ENCODE results near the gene LRRC75B. TPM values are rescaled to one million over a fixed set of nuclear protein-coding genes. Genes with fewer than 3 reads are reported as not detected.
"Not testable (repeated sequence)": the region's sequence is repeated elsewhere in the genome, so short reads cannot be mapped to it uniquely, and the experiment has no call there.

Gene LRRC75B
- polyA plus RNA-seq, 3 donors: 33.6 to 45.7 (median 42.2) TPM

DNA sequence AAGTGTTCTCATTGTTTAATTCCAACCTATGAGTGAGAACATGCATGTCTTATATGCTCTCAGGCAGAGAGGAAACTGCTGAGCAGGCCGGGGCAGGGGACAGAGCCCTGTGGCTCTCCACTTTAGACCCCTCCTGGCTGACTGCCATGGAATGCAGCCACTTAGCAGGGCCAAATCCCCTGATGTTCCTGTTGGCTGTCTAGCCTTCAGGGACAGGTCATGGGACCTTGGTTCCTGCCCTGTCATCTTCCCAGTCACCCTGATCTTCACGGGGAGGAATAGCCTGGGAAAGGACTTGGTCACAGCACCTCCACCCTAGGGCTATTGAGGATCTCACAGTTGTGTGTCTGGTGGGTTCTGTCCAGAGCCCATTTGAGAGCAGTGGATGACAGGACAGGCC lies 13.5 kb upstream of the LRRC75B start:
- DNase-seq: not testable (repeated sequence)

DNA sequence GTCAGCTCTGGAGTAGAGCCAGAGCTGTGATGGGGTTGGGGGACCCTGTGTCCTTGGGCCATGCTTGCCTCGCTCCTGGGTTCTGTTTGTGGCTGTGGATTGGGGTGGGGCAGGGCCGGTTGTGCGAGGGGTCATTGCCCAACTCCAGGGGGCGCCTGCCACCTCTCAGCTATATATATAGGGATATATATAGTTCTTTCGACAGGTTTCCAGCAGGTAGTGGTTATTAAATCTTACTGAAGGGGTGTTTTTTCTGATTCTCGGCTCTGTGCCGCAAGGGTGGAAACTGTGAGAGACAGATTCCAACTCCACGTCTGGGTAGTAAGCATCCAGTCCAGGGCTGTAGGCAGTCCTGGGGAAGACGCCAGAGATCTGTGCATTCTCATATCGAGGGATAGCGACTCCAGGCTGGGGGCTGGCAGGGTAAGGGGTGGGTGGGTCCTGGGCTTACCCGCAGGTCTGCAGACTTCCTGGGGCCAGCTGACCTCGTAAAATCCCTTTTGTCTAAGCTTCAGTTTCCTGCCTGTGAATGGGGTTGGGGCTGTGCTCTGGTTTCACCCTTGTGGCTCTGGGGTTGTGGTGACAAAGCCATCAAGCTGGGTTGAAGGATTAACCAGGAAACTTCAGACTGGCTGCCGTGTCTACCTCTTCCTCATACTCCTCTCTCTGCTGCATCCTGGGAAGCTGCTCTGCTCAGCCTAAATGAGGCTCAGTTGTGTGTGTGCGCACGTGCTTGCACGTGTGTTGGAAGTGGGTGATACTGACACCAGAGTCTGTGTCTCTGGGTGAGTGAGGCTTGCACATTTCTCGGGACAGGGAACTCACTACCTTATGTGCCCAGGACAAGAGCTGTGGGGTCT lies 11.1 kb upstream of the LRRC75B start:
- DNase-seq: not testable (repeated sequence)

DNA sequence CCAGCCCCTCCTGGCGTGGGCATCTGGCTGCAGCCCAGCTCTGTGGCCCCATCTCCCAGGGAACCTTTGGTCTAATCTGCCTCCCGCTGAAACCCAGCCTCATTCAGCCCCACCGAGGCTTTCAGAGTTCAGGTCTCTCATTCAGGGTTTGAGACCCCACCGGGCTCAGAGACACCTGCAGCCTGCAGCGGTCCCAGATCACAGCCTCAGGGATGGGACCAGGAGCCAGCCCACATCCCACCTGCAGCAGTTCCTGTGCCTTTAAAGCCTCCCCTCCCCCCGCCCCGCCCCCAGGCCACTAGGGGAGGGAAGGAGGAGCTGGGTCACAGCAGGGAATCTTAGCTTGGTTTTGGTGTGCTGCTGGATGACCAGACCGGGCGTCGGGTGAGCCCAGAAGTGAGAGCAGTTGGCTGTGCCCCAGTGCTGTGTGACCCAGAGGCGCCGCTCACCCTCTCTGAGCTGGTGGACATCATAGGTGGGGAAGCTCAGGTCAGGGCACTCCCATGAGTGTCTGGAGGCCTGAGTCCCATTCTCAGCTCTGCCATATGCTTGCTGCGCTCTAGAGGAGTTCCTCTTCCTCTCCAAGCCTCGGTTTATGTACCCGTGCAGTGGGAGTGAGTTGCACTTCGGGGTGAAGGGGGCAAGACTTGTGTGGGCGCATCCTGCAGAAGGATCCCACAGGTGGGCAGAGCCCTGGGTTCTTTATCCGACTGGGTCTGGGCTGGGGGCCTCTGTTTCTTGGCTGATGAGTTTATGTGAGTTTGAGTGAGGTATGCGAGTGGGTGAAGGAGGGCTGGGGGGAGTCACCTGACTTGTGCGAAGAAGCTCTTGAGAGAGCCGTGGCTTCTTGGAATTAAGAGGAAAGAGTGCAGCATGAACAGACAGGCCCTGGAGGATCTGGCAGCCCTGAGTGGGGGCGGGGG lies 10.2 kb upstream of the LRRC75B start, which contains the start of gene GGT1:
TSS of gene GGT1 (plus strand) at position 347 of the 923 bp plus-strand sequence. CDS start 7,889 bp downstream, outside the sequence.
- DNase-seq: not testable (repeated sequence)

DNA sequence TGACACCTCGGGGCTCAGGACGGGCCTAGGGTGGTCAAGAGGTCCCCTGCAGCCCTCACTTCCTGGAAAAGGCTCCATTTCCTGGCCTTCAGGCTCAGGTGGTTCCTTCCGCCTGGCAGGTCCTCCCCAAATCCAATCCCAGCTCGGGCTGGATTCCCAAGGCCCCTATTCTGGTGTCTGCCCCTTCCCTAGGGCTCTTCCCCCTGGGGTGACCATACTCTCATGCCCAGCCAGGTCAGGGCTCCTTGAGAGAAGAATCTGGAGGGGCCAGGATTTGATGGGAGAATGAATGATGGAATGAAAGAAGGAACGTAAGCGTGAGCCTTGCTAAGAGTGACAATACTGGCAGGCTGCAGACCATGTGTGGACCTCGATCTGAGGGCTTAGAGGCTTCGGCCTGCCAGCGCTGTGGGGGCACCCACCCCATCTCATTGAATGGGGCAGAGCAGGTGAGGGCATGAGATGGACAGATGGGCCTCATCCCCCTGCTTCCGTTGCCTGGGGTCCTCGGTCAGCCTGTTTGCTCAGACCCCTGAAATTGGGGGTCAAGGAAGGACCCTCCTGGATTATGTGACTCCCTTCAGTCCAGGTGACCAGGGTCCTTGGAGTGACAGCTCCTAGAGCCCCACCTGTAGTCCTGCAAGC lies 9.4 kb upstream of the LRRC75B start:
- DNase-seq: not testable (repeated sequence)

DNA sequence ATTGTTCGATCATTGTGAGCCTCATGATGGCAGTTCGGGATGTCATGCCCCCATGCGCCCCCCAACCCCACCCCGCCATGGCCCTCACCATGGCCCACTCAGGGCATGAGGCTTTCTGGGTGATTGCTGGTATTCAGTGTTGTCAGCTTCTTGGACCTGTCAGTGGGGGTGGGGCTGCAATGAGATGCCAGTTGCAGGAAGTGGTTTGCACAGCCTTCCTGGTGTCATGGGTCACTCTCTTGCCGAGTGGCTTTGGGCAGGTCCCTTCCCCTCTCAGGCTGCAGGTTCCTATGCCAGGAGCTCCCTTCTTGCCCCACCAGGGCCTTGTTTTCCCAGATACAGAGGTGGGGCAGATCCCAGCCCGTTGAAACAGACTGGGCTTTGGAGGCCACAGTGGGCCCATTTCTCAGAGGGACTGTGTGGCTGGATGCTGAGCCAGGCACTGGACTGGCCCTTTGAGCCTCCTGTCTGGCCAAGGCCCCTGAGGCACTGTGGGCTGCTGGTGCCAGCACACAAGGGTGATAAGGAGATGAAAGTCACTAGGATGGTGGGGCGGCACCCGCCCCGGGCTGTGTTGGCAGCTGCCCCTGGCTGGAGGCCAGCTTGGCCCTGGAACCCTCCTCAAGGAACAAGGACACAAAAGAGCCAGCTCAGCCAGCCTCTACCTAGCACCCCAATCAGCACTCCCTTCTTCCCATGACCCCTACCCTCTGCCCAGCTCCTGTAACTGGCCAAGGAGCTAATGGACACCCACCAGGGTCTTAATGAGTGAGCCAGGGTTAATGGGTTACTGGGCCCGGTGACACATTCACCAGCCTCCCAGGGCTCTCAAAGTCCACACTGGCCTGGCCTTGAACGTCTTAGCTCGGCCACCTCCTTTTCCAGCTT lies 8.6 kb upstream of the LRRC75B start:
- no peak for DNase-seq

DNA sequence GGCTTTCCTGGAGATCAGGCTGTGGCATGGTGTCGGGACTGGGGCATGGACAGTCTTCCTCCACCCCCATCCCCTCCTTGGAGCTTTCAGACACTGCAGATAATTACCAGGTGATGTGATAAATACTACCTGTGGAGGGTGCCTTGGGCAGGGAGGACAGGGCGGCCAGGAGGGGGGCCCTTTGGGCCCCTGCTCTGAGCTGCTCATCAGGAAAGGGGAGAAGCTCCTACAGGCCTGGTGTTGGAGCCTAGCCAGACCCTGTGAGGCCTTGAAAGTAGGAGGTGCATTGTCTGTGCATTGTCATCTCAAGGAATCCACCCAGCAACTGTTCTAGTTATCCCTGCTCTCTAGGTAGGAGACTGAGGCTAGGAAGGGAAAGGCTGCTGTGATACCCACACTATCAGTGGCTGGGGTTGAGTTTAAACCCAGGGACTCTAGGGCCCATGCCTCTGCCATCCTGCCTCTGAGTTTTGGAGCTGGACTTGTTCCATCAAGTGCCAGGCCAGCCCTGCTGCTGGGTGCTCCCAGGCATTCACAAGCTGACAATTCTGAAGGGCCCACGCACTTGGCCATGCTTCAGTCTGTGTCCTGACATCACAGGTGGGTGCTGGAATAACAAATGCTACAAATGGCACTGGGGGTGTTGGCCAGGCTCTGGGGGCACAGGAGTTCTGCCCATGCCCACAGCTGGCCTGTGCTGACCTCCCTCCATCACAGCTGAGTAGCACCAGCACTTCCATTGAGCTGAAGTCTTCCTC lies 7.3 kb upstream of the LRRC75B start:
- not testable (repeated sequence) for DNase-seq

DNA sequence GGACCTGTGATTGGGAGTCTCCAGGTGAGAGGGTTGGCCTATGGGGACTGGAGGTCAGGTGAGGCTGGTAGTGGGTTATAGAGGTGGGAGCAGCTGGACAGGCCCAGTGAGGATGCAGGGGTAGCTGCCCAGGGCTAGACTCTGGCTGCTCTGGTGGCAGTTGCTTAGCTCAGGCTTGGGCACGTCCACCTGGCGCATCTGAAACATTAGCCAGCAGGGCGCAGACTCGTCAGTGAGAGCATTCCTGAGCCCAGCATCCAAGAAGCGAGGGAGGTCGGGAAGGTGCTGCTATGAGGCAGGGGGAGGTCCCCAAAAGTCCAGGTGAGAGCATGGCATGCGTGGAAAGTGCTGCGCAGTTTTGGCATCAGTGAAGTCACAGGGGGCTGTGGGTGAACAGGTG lies 6.6 kb upstream of the LRRC75B start:
- no peak for DNase-seq

DNA sequence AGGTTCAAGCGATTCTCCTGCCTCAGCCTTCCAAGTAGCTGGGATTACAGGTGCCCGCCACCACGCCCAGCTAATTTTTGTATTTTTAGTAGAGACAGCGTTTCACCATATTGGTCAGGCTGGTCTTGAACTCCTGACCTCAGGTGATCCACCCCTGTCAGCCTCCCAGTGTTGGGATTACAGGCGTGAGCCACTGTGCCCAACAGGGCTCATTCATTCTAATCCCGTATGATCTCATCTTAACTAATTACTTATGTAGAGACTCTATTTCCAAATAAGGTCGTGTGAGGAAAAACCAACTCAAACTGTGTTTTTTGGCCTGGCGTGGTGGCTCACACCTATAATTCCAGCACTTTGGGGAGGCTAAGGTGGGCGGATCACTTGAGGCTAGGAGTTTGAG lies 4.2 kb upstream of the LRRC75B start:
- DNase-seq: not testable (repeated sequence)

DNA sequence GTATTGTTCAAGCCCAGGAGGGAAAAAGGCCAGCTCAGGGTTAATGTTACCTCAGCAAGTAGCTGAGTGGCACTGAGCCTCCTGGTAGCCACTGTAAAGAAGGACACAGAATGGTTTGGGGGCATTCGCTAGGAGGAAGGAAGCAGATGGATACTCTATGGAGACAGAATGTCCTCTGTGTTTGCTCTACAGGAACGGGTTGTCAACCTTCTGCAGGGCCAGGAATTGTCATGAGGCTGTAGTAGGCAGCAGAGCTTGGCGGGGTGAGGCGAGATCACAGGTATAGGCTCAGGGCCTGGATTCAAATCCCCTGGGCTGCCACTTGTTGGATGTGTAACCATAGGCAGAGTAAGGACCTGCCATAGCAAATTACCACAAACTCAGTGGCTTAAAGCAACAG lies 3.0 kb upstream of the LRRC75B start:
- no peak for DNase-seq

DNA sequence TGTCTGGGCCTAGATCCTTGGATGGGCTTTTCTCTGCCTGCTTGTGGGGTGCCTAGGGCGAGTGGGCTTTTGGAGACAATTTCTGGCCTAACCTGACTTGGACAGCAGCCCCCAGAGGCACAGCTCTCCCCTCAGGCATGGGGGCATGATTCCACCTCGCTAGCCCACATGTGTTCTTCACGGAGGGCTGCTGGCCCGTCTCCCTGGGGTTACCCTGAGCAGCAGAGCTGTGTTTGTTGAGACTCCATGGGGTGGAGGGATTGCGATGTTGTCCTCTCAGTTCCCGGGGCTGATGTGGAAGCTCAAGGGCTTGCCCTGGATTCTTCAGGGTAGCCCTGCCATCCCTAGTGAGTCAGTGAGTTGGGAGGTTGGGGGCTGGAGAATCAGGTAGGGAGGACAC lies 2.4 kb upstream of the LRRC75B start:
- no peak for DNase-seq

DNA sequence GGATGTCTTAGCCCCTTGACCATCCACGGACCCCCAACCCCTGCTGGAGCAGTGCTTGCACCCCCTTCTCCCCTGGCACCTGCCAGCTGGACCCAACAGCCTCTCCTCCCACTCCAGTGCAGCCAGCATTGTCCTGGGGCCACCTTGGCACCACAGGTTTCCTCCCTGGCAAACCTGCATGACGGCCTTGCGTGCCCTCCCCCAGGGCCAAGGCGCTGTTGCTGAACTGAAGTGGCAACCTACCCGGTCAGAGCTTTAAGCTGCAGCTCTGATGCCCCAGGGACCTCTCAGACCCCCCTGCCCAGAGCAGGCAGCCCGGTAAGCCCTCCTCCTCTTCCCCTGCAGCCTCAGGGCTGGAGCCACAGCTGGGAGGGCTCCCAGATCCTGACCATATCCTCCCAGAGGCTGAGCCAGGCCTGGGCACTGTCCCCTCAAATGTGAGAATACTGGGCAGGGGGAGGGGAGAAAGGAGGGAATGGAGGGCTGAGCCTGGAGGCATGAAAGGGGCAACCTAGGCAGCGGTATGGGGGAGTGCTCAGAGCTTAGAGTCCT lies 1.8 kb upstream of the LRRC75B start:
- DNase-seq: no peak

DNA sequence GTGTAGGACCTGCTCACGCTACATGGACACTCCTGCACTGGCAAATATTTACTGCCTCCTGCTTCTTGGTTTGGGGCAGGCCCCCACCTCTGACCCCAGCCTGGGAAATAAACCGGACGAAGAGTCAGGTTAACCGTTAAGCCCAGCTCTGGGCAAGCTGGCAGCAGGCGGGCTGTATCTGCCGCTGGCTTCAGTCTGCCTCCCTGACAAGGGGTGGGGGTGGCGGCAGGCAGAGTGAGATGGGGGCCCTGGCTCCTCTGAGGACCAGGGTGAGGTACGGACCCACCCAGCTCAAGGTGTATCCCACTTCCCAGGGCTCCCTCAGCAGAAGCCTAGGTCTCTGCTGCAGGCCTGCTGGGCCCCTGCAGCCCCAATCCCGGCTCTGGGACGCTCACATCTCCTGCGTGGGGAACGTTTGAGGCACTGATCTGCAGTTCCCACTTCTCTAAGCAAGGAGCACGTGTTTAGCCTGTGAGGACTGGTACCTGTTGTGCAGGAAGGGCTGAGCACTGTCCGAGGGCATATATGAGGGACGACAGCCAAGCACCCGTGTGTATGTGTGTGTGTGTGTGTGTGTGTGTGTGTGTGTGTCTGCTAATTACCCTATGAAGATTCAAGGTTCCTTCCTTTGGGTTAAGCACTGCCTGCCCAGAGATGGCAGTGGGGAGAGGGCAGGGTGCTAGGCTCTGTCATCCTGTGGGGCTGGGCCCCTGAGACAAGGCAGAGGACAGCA lies 1.1 kb upstream of the LRRC75B start:
- DNase-seq: no peak

DNA sequence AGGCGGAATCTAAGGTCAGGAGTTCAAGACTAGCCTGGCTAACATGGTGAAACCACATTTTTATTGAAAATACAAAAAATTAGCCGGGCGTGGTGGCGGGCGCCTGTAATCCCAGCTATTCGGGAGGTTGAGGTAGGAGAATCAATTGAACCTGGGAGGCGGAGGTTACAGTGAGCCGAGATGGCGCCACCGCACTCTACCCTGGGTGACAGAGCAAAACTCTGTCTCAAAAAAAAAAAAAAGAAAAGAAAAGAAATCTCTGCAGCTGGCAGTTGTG lies 624 bp upstream of the LRRC75B start:
- not testable (repeated sequence) for DNase-seq

DNA sequence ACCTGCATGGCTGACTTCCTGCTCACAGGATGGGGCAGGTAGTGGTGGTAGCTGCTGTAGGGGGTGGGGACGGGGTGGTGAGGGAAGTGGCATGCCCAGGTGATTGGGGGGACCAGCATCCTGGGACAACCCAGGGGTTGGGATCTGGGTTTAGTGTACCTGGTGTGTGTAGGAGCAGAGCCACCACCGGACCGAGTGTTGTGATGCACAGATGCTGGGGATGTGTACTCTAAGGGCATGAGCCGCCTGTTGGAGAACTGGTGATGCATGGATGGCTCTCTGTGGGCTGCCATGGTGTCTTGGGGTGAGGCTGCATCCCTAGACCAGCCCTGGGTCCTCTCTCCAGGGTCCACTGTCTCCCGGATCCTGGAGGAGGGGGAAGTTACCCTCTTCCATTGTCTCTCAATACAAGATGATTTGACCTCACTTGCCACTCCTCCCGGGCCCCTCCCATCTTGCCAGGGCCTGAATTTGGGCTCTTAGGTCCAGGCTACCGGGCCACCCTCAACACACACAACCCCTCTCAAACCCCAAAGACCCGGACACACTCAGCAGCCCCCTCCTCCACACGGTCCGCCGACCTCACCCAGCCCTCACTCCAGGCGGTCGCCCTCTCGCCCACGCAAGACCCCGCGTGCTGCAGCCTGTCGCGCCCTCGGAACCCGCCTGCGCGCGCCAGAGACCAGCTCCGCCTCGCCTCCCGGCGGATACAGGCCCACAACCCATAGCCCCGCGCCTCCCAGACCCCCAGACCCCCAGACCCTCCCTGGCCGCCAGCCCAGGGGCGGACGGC lies 619 bp downstream of the LRRC75B start:
- no peak for DNase-seq

DNA sequence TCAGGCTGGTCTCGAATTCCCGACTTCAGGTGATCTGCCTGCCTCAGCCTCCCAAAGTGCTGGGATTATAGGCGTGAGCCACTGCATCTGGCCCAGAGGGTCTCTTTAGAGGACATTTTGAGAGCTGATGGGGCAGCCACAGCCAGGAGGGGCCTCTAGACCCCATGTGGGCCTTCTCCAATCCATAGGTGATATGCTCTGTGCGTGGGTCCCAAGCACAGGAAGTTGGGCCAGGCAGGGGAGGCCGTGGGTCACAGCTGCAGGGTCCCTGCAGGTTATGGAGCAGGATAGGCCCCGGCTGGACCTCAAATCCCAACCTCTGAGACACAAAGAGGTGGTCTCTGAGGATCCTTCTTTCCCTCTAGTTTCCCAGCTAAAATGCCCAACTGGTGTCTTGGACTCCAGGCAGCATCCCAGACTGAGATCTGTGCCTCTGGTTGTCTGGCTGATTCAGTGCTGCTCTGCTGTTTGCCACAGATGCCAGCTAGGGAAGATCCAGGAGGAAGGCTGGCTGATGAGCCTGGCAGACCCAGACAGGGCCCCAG lies 1.5 kb downstream of the LRRC75B start:
- no peak for DNase-seq

DNA sequence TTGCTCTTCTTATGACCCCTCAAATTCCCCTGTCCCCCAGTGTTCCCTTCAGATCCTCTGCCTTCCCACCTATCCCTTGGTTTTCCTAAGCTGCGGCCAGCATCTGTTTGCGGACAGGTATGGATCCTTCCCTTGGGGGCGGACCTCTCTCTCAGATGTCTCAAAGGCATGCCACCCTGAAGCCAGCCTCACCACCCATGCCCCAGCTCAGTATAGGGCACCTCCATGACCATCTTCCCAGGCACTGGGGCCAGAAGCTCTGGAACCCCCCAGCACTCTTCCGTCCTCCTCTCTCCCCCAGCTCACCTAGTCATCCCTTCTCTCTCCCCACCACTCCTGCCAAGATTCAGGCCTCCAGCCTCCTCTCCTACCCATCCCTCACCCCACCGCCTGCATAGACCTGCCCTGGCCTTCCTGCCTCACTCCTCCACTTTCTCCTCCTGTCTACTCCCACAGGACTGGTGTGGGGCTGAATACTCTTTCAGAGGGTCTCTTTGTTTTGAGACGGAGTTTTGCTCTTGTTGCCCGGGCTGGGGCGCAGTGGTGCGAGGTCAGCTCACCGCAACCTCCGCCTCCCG lies 2.2 kb downstream of the LRRC75B start:
- DNase-seq: no peak

DNA sequence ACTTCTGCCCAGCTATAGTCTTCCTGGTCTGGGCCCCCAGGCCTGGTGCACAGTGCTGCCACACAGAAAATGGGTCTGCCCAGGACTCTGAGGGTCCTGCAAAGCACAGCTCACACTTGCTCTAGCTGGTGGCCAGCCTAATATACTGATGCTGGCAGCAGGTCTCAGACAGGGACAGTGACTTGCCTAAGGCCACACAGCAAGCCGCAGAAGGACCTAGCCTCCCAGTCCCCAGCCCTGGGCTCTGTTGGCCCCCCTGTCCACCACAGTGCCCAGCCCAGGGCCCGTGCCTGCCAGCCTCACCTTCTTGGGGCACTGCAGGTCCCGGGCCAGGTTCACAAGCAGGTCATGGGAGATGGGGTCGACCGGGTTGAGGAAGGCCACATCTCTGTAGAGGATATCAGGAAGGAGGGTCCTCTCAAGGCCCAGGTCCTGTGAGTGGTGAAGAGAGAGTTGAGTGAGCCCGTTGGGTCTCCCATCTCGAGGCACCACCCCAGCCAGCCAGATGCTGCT lies 3.3 kb downstream of the LRRC75B start:
- DNase-seq: no peak

Measured in renal pelvis (tissue), 4 donors.